MV-4-11 (cell line): Measurements from ENCODE around the gene ESPNL.
"Not testable (repeated sequence)": the region's sequence is repeated elsewhere in the genome, so short reads cannot be mapped to it uniquely, and the experiment has no call there.

Source experiments
- DNase-seq: peaks from one replicate; lab custom pipeline; 2025; lab: John Stamatoyannopoulos, UW

The ESPNL gene

DNA sequence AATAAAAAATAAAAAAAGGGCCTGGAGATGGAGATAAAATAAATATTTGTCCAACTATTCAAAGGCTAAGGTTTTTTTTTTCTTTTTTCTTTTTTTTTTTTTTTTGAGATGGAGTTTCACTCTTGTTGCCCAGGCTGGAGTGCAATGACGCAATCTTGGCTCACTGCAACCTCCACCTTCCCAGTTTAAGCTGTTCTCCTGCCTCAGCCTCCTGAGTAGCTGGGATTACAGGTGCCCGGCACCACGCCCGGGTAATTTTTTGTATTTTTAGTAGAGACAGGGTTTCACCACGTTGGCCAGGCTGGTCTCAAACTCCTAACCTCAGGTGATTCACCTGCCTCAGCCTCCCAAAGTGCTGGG, 70.9 kb downstream of the ESPNL start:
- DNase-seq: not testable (repeated sequence)

DNA sequence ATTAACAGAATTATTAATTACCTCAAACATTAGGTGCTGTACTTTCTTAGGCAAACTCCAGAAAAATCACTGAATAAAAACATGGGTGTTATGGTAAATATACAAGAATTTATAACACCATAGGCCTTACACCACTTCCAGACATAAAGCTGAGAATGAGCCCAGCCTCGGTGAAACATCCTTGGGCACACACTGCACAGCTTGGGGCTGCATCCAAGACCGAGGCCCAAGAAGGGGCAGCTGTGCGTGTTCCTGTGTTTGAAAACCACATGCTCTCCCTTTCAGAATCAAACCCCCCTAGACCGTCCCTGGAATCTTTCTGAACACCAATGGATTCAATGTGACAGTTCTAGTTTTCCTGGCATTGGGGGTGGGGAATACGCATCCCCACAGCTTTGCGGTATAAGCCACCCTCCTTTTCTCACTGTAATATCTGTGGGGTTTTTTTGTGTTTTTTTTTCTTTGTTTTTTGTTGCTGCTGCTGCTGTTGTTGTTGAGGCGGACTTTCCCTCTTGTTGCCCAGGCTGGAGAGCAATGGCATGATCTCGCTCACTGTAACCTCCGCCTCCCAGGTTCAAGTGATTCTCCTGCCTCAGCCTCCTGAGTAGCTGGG, 71.5 kb downstream of the ESPNL start:
- no peak for DNase-seq

DNA sequence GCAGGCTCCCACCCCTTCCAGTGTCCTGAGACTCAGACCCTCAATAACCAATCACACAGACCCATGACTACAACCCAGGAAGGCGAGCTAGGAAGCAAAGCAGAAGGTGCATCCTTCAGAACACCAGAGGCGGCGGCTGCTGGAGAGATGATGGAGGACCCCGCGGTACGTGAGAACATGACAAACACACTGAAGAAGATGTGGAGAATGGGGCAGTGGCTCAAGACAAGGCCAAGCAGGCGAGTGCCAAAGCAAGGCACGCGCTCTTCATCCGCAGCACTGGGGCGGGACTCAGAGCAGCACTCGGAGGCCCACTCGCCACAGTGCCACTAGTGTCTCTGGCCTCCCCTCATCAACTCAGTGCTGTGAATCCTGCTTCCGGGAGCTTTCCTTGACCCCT, 72.3 kb downstream of the ESPNL start:
- no peak for DNase-seq

DNA sequence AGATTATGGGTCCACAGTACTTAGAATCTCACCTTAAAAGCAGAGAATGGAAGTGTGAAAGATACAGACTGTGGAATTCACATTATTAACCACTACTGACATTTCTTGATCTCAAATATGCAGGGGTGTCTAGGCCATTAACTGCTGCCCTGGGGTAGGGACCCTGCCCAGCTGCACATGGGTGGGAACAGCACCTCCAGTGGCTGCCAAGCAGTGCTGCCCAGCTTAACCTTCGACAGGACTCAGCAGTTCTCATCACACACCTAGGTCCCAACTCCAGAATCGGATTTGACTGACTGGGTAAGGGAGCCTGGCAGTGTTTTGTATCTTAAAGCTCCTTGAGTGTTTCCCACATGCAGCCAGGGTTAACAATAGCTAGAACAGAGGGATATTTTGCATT, 73.6 kb downstream of the ESPNL start:
- no peak for DNase-seq

DNA sequence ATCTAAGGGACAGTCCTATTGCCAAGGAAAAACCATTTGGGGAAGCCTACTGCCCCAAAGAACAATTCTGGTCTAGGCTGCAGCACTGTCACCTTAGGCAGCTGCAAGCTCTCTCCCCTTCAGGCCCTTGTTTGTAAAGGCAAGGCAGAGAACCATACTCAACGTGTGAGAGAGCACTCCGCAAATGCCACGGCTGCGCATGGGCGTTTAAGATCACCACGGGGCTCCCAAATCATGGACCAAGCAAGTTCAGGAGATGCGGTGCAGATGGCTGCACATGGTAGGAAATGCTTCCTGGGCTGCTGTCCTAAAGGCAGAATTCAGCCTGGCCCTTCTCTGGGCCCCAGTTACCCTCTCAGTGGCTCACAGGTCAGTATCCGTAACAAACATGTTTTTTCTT, 74.2 kb downstream of the ESPNL start:
- DNase-seq: no peak

DNA sequence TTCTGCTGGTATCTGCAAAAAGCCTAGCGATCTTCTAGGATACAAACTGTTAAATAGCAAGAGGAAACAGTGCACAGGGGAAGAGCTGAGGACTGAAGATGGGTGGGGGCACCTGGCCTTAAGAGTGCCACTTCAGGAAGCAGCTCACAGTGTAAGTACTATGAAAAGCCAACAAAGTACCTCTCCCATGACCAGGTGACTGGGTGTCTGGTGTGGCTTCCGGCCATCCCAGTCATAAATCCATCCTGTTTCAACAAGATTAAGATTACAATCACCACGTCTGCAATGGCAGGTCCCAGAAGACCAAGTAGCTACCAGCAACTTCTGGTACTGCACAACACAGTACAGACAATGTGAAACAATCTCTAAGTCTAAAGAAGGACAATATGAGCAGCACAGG, 74.6 kb downstream of the ESPNL start:
- DNase-seq: no peak

DNA sequence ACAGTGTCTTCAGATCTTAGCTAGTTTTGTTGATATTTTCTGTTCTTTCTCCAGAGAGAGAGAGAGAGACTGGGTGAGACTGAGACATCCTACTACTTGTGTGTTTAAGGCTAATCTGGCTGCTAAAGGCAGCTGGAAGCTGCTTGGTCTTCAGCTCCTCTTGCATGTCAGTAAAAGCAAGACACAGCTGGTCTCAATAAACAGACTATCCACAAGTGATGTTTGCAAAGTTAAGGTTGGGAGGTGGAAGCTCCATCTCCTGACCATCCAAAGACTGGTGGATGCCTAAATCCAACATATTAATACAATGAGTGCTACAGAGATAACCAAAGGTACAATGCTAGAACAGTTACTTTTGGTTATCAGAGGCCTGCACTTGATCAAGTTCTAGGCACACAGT, 76.5 kb downstream of the ESPNL start:
- no peak for DNase-seq

DNA sequence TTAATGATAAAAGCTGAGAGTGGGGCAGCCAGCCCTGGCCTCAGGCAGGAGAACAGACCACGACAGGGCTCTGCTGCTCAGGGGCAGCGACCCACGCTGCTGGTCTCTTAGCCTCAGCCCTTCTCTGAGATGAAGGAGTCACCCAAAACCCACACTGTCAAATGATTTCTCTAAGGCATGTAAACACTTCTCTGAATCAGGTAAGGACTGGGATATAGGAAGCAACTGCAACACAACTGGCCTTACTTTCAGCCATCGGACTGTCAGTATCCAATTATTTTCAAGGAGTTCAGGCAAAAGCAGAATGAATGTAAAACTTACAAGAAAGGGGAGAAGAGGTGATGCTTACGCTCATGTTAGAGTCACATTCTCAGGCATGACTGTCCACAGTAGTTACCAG, 80.4 kb downstream of the ESPNL start:
- DNase-seq: no peak

DNA sequence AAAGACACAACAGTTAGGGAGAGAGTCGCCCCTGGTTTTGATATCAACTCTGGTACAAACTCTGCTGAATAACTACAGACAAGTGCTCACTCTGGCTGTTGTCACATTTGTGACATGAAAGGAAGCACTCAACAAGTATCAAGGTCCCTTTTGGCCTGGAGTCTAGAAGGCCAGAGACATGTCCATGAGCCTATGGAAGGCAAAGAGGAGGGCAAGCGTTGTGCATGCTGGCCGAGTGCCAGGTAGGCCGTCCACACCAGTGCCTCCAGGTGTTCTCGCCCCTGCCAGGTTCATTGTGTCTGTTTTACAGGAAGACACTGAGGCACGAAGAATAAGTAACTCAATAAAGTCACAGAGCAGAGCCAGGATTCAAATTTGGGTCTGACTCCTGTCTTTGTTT, 82.2 kb downstream of the ESPNL start:
- DNase-seq: no peak
